Endothelial cell of umbilical vein (primary cell): Measurements from ENCODE around the gene ZBTB44.

Experiments used
- CTCF ChIP-seq, 2 donors: IDR thresholded peaks; 1 replicate in 1 of 2; 2 replicates in 1 of 2; pipeline ENCODE4 v1.5.1; 2011; ENCODE audit warnings: low read length in 2 of 2, mild to moderate bottlenecking in 2 of 2, moderate library complexity in 2 of 2, control low read depth in 1 of 2, inconsistent platforms in 1 of 2, low read depth in 1 of 2; ENCODE audit not compliant: insufficient read depth in 1 of 2; ENCODE audit errors: extremely low read depth in 1 of 2
- EZH2 ChIP-seq: IDR thresholded peaks from 2 replicates; pipeline ENCODE4 v1.6.1; 2012; ENCODE audit warnings: borderline replicate concordance, low read depth, mild to moderate bottlenecking, moderate library complexity, low read length, inconsistent platforms; ENCODE audit not compliant: severe bottlenecking
- FOS ChIP-seq: IDR thresholded peaks from 2 replicates; pipeline ENCODE4 v1.6.1; 2011; ENCODE audit warnings: mild to moderate bottlenecking, low read length, moderate library complexity, borderline replicate concordance; ENCODE audit not compliant: insufficient read depth
- MAX ChIP-seq: IDR thresholded peaks from 2 replicates; pipeline ENCODE4 v1.6.1; 2011; ENCODE audit not compliant: insufficient read depth, insufficient read length
- POLR2A ChIP-seq: IDR thresholded peaks from 2 replicates; pipeline ENCODE4 v1.6.1; 2012; ENCODE audit warnings: low read depth, mild to moderate bottlenecking, control low read depth, low read length
- POLR2AphosphoS5 ChIP-seq: IDR thresholded peaks from 2 replicates; pipeline ENCODE4 v1.6.1; 2012; ENCODE audit warnings: low read depth, mild to moderate bottlenecking, control low read depth, low read length, moderate library complexity; ENCODE audit not compliant: insufficient read depth

- no peak for TF ChIP-seq POLR2A
- TF ChIP-seq POLR2AphosphoS5: no peak
- TF ChIP-seq FOS: no peak
- no peak for TF ChIP-seq CTCF (IDR thresholded peaks at IDR 0.05; ENCODE audit: extremely low read depth in 1 of 2, insufficient read depth in 1 of 2, low read depth in 1 of 2, low read length in 2 of 2)
- no peak for TF ChIP-seq EZH2
- TF ChIP-seq MAX: no peak
Measured at GRCh38 chr11:130308059-130308458, 6.7 kb downstream of the ZBTB44 start.
